Fibroblast of lung (primary cell): ENCODE results near the gene MOCS2.

Experiments used
- CTCF ChIP-seq, 2 donors: IDR thresholded peaks in 1 of 2; conservative IDR thresholded peaks in 1 of 2; 1 replicate in 1 of 2; 2 replicates in 1 of 2; pipeline ENCODE4 v1.5.1; 2011 to 2012; ENCODE audit warnings: low read length in 2 of 2, control low read depth in 1 of 2, inconsistent platforms in 1 of 2, low read depth in 1 of 2, mild to moderate bottlenecking in 1 of 2
- EZH2 ChIP-seq: IDR thresholded peaks from 2 replicates; pipeline ENCODE4 v1.5.1; 2012; ENCODE audit warnings: low read length, control low read depth, mild to moderate bottlenecking; ENCODE audit errors: missing control alignments

DNA sequence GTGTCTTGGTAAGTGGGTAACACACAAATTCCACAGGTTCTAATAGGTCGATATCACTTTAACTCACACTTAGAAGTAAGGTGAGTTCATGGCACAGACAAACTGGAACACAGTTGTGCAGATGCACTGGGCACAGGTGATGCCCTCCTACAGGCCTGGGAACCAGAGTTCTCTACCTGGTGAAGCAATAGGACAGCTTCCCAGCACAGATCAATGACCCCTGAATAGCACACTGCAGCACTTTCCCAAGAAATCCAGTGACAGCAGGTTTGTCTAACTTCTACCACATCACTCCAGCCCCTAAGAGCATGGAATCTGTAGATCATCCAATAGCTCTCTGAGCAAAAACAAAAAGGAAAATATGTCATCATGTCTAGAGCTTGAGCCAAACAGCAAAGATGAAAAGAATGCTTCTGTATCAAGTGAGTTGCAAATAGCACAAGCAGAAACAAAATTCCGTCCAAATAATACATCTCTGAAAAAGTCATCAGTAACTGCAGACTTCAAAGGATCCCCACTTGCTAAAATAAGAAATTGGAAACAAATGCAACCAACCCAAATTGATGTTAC is 33.5 kb downstream of the MOCS2 start:
- TF ChIP-seq CTCF (conservative IDR thresholded peaks at IDR 0.05 in 1 of 2, IDR thresholded peaks at IDR 0.05 in 1 of 2; ENCODE audit: low read depth in 1 of 2, low read length in 2 of 2) (no peak), EZH2 (no peak)
